GM18861 (cell line): ENCODE data around the gene DDX17.
"Not testable (repeated sequence)": the region's sequence is repeated elsewhere in the genome, so short reads cannot be mapped to it uniquely, and the experiment has no call there.

Experiments used
- ATAC-seq: cut with Tn5 transposase; IDR thresholded peaks from one replicate; pipeline ENCODE4 v1.9.1; 2021; ENCODE audit not compliant: unreplicated experiment

Gene DDX17

DNA sequence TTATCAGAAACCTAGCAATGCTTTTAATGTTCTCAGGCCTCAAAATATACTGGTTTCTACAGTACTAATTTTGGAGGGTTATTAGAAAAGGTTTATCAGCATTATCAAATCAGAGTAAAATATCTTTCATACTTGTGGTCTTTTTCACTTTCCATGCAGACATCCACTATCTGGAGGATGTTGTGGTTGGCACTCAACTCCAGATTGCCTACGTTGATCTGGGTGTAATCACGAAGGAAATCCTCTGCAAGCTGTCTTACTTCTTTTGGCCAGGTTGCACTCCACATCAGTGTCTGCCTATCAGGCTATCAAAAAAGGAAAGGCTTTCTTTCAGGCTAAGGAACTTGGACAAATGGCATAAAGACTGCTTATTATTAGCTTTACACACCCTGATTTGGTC is 11.6 kb downstream of the DDX17 start:
- ATAC-seq: no peak

GRCh38 chr22:38491707-38492348 is 14.3 kb downstream of the DDX17 start:
- ATAC-seq: no peak

DNA sequence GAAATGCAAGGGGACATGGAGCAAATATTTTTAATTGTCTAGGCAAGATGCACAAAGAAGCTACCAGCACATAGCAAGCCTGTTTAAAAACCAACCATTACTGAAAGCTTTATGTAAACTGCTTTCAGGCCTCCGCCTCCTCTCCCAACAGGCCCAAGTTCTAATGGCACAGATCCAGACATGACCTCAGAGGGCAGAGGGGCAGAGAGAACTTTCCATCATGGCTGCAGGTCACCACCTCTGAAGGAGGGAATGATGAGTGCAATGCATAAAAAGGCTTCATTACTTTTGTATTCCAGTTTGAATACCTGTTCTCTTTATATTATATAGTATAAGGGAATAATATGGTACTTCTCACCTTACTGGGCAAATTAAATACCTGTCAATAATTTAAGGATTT is 15.2 kb downstream of the DDX17 start:
- no peak for ATAC-seq

GRCh38 chr22:38490475-38490874 is 15.6 kb downstream of the DDX17 start:
- ATAC-seq: no peak

GRCh38 chr22:38489561-38490145 is 16.5 kb downstream of the DDX17 start:
- no peak for ATAC-seq

GRCh38 chr22:38489142-38489541 is 17.0 kb downstream of the DDX17 start:
- no peak for ATAC-seq

- no peak for ATAC-seq
Measured at GRCh38 chr22:38487946-38488345, 18.2 kb downstream of the DDX17 start.

DNA sequence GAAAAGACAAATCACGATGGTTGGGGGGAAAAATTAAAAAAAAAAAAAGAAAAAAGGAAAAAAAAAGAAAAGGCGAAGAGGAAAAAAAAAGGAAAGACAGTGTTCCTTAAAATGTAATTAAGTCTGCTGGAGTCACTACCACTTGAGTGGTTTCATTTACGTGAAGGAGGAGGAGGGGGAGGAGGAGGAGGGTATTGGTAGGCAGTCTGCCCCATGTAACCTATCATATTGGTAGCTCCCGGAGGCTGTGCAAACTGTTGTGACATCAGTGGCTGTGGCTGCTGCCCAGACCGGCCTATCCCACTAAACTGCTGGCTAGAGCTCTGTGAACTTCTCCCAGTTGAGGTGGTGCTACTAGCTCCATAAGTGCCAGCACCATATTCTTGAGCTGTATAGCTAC is 20.3 kb downstream of the DDX17 start:
- no peak for ATAC-seq

DNA sequence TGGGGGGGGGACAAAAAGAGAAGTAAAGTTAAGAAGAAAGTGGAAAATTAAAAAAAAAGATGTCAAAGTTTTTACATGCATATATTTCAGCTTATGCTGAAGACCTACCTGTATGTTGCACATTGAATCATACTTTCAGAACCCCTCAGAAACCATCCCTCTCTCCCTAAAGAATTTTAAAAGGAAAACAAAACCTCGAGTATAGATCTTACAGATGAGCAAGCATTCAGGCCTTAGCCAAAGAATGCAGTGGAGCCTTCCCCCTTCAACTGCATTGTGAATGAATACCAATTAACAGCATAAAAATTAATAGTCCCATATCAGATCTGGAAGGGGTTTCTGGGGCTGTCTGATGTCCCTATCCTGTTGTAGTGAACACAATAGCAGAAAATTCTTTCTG is 21.9 kb downstream of the DDX17 start:
- ATAC-seq: no peak

DNA sequence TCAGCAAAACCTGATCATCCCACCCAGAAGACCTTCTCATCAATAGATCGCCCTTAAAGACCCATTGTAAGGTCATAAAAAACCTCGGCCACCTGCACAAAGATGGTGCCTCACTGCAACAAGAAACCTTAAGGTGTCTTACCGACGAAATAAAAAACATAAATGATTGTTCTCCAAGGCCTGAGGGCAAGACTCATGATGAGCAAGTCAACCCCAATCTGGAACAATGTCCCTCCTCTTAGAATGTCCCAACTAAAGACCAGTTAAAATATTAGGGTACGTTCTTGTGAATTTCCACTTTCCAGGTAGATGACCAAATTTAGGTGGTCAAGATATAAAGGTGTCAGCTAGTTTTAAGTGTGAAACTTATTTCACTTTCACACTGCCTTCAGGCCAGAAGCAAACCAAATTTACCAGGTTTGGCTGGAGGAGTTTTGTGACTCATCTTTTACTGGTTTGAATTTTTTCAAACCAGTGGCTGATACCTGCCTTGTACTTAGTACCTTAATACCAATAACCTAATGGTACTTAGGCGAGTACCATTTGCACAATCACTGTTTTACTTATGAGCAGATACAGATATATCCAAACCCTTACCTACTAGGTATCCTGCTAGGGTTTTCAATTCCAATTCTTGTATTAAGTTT is 23.3 kb downstream of the DDX17 start:
- ATAC-seq: no peak

DNA sequence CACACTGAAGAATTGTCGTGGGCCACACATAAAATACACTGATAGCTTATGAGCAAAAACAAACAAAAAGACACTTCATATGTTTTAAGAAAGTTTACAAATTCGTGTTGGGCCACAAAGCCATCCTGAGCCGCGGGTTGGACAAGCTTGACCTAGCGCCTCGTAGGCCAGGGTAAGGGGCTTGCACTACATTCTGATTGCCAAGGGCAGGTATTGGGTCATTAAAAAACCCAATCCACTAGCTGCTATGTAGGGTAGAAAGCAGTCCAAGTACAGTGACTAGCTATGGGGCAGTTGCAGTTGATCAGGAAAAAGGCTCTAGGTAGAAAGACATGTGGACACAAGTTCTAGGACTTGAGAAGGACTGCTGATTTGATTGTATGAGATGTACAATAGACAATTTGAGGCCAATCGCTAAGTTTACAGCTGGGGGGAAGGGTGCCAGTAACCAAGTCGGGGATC is 24.2 kb downstream of the DDX17 start:
- no peak for ATAC-seq

- ATAC-seq: no peak
Measured at GRCh38 chr22:38481162-38481870, 24.8 kb downstream of the DDX17 start.

DNA sequence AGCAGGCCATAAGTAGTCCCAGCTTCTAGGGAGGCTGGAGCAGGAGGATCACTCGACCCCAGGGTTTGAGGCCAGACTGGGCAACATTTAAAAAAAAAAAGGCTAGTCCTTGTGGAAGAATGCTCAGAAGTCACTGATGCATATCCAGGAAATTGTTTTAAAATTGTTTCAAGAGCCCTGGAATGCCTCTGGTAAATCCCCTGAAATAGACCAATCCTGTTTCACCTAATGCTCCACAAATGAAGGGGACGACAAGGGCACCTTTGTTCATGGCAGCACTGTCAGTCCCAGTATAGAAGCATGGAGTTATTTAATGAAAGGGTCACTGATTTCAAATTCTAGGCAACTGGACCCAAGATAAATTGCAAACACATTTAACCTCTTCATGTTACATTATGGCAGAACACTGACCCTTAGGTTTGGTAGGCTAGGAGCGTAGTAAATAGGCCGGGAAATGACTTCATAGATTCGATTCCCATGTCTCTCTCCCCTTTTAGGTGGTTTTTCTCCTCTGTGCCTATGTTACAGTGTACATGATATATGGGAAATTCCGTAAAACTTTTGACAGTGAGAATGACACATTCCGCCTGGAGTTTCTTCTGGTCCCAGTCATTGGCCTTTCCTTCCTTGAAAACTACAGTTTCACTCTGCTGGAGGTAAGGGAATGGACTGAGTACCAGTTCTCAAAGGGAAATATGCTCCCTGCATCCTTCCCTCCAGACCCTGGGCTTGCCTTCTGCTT is 26.8 kb downstream of the DDX17 start:
- no peak for ATAC-seq

DNA sequence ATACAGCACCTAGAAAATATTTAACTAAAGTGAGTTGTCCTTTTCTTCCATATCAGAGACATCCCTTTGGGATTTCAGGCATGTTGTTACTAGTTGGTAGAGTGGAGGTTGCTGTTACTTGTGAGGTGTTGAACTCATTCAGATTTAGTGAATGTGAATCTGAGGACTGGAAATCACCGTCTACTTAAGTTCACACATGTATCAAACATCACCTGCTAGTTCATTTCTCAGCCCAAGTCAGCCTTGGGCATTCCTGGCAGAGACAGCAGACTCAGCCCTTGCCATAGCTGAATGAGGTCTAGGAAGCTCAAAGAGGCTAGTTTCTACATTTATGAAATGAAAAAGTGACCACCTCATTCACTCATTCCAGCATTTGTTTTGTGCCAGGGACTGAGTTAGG is 28.5 kb downstream of the DDX17 start:
- no peak for ATAC-seq

GRCh38 chr22:38474003-38474607 is 32.0 kb downstream of the DDX17 start:
- ATAC-seq: no peak

DNA sequence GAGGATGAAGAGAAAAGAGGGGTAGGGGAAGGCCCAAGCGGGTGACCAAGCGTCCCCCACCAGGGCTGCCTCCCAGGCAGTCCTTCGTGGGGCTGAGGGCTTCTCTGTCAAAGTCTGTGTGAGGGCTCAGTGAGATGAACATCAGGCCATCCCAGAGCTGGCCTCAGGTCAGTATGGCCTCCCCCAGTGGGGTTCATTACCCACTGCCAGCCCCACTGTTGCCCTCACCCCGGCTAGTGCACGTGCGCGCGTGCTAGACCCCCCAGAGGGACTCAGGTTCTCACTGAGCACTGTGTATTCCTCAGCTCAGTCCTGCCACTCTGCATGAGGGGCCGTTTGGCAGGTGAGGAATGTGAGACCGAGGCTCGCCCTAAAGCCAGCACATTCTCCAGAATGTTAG is 34.9 kb downstream of the DDX17 start:
- no peak for ATAC-seq

DNA sequence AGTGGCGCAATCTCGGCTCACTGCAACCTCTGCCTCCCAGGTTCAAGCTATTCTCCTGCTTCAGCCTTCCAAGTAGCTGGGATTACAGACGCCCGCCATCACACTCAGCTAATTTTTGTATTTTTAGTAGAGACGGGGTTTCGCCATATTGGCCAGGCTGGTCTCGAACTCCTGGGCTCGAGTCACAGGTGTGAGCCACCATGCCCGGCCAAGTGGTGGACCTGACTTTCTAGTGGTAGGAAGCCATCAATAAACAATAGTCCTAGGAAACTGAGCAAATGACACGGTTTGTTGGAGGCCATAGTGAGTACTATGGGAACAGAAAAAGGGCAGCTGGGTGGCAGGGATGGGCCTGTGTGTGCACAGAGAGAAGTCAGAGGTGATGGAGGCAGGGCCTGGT is 35.9 kb downstream of the DDX17 start:
- not testable (repeated sequence) for ATAC-seq

DNA sequence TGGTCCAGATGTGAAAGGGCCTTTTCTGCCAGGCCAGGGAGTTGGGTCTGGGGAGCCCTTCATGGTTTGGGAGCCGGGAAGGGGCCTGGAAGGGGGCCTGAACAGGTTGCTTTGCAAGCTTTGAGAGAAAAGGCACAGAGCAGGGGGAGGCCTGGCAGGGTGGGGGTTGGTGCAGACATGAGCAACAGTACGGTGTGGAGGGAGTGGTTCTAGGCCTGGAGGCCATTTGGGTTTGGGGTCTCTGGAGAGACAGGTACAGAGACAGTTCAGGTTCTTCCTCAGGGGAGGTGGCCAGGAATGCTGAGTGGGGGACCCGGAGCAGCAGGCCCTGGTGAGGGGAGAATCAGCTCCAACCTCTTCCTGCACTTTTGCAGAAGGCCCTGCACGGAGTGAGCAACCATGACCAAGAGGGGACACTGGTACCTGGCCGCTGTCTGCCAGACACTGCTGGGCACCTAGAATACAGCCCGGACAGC is 36.8 kb downstream of the DDX17 start:
- ATAC-seq: no peak

DNA sequence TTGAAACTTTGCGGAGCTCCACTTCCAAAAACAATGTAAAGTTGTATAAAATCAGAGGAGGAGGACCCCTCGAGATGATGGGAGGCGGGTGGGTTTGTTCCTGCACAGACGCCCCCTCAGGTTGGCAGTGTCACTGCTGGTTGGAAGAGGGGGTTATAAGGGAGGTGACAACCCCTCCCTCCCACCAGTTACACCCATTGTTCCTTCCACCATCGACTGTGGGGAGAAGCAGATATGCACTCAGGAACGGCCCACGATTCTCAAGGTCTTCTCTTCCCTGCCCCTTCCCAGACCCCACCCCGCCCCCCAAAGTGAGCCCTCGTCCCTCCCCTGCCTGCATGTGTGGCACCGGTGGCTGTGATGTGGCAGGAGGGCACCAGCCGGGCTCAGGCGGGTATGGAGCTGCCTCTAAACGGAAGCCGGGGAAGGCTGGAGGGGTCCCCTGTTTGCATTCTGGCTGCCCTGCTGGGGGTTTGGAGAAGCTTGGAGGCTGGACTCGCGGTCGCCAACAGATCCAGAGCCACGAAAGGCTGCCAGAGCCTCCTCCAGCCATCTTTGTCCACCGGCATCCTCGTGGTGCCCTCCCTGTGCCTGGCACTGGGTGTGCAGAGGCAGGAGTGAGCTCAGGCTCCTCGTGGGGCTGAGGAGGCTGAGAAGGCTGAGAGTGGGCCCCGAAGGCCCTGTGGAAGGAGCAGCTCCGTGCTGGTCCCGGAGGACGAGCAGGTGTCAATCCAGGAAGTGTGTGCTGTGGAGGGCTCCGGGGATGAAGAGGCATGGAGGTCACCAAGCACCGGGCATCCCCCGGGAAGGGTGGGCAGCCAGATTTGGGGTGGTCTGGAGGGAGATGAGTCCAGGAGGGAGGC is 37.4 kb downstream of the DDX17 start:
- no peak for ATAC-seq
